Measurements from ENCODE around the gene NEURL1B.

The NEURL1B gene

GRCh38 chr5:172641359-172642050 is 442 bp downstream of the NEURL1B start:
- Histone ChIP-seq H3K27ac (no peak overlapping the region), H3K9ac (ENCODE audit: insufficient read length) (peak overlapping the region; percentile 38), H3K4me3 (peak overlapping the region; percentile 82), H3K9me3 (ENCODE audit: low read depth, low read length) (no peaks in the 10 kb centered on the region), H3K36me3 (ENCODE audit: insufficient read depth, low read length) (no peaks in the 10 kb centered on the region)
- TF ChIP-seq FOXP2 (optimal IDR thresholded peaks at IDR 0.05; ENCODE audit: control extremely low read depth, extremely low read length, insufficient read depth), result no peak
- TF ChIP-seq POLR2AphosphoS5 (IDR thresholded peaks at IDR 0.05; ENCODE audit: borderline replicate concordance, low read depth, low read length), result no peak
- TF ChIP-seq EZH2 (IDR thresholded peaks at IDR 0.05), result no peak
- no peak for DNase-seq (ENCODE audit: low read depth, low spot score)

GRCh38 chr5:172642051-172642409 is 967 bp downstream of the NEURL1B start:
- Histone ChIP-seq H3K36me3 (ENCODE audit: insufficient read depth, low read length) (no peaks in the 10 kb centered on the region), H3K9me3 (ENCODE audit: low read depth, low read length) (no peaks in the 10 kb centered on the region), H3K9ac (ENCODE audit: insufficient read length) (no peak overlapping the region), H3K4me3 (peak overlapping the region; percentile 82), H3K27ac (no peak overlapping the region)
- DNase-seq (ENCODE audit: low read depth, low spot score), result no peak
- TF ChIP-seq FOXP2 (optimal IDR thresholded peaks at IDR 0.05; ENCODE audit: control extremely low read depth, extremely low read length, insufficient read depth), result no peak
- no peak for TF ChIP-seq EZH2 (IDR thresholded peaks at IDR 0.05)
- TF ChIP-seq POLR2AphosphoS5 (IDR thresholded peaks at IDR 0.05; ENCODE audit: borderline replicate concordance, low read depth, low read length), result no peak

GRCh38 chr5:172642486-172642885 is 1.4 kb downstream of the NEURL1B start:
- H3K36me3 ChIP-seq (ENCODE audit: insufficient read depth, low read length), result no peaks in the 10 kb centered on the region
- TF ChIP-seq FOXP2 (optimal IDR thresholded peaks at IDR 0.05; ENCODE audit: control extremely low read depth, extremely low read length, insufficient read depth) (no peak), POLR2AphosphoS5 (IDR thresholded peaks at IDR 0.05; ENCODE audit: borderline replicate concordance, low read depth, low read length) (no peak), EZH2 (IDR thresholded peaks at IDR 0.05) (no peak)

GRCh38 chr5:172642926-172643871 is 2.1 kb downstream of the NEURL1B start:
- no peak overlapping the region for H3K9ac ChIP-seq (ENCODE audit: insufficient read length)
- no peaks in the 10 kb centered on the region for H3K9me3 ChIP-seq (ENCODE audit: low read depth, low read length)
- no peak for TF ChIP-seq EZH2 (IDR thresholded peaks at IDR 0.05)
- TF ChIP-seq FOXP2 (optimal IDR thresholded peaks at IDR 0.05; ENCODE audit: control extremely low read depth, extremely low read length, insufficient read depth), result no peak
- no peak for TF ChIP-seq POLR2AphosphoS5 (IDR thresholded peaks at IDR 0.05; ENCODE audit: borderline replicate concordance, low read depth, low read length)
- DNase-seq (ENCODE audit: low read depth, low spot score), result no peak
- H3K27ac ChIP-seq, result no peak overlapping the region
- no peak overlapping the region for H3K4me3 ChIP-seq
- no peaks in the 10 kb centered on the region for H3K36me3 ChIP-seq (ENCODE audit: insufficient read depth, low read length)

More at GRCh38 chr5:172642486-172642885, 1.4 kb downstream of the NEURL1B start:
- Histone ChIP-seq H3K4me3 (no peak overlapping the region), H3K27ac (no peak overlapping the region), H3K9me3 (ENCODE audit: low read depth, low read length) (no peaks in the 10 kb centered on the region), H3K9ac (ENCODE audit: insufficient read length) (no peak overlapping the region)
- no peak for DNase-seq (ENCODE audit: low read depth, low spot score)

DNA sequence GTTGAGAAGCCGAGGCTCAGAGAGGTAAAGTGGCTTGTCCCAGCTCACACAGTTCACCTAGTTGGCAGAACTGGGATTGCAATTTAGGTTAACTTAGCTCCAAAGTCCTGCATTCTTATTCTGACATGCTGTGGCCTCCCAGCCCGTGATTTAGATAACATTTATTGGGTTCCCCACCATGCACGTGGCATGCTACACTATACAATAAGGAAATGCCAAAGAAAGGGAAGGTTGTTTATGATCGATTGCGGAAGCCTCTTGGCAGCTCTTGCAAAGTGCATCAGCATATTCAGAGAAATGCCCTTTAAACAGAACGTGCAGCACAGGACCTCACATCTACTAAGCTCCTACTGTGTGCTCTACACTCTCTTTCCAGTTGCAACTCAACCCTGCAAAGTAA is 3.2 kb downstream of the NEURL1B start:
- DNase-seq (ENCODE audit: low read depth, low spot score), result no peak
- TF ChIP-seq POLR2AphosphoS5 (IDR thresholded peaks at IDR 0.05; ENCODE audit: borderline replicate concordance, low read depth, low read length) (no peak), EZH2 (IDR thresholded peaks at IDR 0.05) (no peak), FOXP2 (optimal IDR thresholded peaks at IDR 0.05; ENCODE audit: control extremely low read depth, extremely low read length, insufficient read depth) (no peak)
- Histone ChIP-seq H3K9ac (ENCODE audit: insufficient read length) (no peak overlapping the region), H3K4me3 (no peak overlapping the region), H3K36me3 (ENCODE audit: insufficient read depth, low read length) (no peaks in the 10 kb centered on the region), H3K9me3 (ENCODE audit: low read depth, low read length) (no peaks in the 10 kb centered on the region), H3K27ac (no peak overlapping the region)

DNA sequence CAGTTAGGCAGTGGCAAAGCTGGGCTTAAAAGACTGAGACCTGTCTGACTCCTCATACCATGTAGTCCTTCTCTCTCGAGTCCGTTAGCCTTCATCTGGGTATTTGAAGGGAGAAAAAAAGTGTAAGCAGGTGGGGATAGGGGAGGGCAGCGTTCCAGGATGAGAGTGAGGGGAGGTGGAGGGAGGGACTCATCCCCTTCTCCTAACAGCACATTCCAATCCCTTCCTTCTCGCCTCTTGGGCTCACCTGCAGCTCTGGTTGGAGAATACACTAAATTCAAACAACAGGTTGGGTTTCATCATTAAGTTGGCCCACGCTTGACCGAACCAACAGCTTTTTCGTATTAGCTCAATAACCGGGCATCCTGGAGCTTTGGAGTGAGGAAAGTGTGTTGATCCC is 3.6 kb downstream of the NEURL1B start:
- Histone ChIP-seq H3K27ac (no peak overlapping the region), H3K9ac (ENCODE audit: insufficient read length) (no peak overlapping the region), H3K4me3 (no peak overlapping the region), H3K36me3 (ENCODE audit: insufficient read depth, low read length) (no peaks in the 10 kb centered on the region), H3K9me3 (ENCODE audit: low read depth, low read length) (no peaks in the 10 kb centered on the region)
- DNase-seq (ENCODE audit: low read depth, low spot score), result no peak
- TF ChIP-seq EZH2 (IDR thresholded peaks at IDR 0.05) (no peak), FOXP2 (optimal IDR thresholded peaks at IDR 0.05; ENCODE audit: control extremely low read depth, extremely low read length, insufficient read depth) (no peak), POLR2AphosphoS5 (IDR thresholded peaks at IDR 0.05; ENCODE audit: borderline replicate concordance, low read depth, low read length) (no peak)

DNA sequence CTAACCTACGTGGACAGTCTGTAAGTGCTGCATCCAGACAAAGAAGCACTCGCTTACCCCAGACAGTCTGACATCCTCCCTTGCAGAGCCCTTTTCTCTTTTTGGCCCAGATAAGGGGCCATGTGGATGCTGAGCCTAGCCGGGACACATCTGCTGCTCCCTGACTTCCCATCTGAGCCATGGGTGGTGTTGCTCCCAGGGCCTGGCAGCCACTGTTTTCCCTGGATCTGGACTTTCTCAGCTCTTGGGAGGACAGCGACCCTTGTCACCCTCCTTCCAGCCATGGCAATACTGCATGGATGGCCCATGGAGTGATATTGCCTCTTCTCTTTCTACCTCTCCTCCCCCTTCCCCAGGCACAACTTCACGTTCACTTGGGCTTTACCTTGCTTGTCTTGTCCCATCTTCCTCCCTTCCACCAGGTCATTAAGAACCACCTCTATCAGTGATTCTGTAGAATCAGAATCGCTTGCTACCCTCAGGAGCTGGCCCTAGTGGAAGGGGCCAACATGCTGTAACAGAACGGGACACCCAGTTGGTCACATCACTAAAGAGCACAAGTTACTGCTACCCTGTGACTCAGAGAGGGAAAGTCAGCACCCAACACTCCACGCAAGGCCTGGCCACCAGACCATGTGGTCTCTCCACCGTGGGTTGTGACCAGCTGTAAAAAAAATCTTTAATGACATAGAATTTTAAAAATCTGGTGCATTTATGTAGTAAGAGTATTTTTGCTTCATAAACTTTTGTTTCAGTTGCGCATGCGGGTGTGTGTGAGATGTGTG is 4.4 kb downstream of the NEURL1B start:
- Histone ChIP-seq H3K4me3 (no peak overlapping the region), H3K27ac (no peak overlapping the region), H3K36me3 (ENCODE audit: insufficient read depth, low read length) (no peaks in the 10 kb centered on the region), H3K9ac (ENCODE audit: insufficient read length) (no peak overlapping the region), H3K9me3 (ENCODE audit: low read depth, low read length) (no peaks in the 10 kb centered on the region)
- no peak for DNase-seq (ENCODE audit: low read depth, low spot score)
- TF ChIP-seq EZH2 (IDR thresholded peaks at IDR 0.05) (no peak), POLR2AphosphoS5 (IDR thresholded peaks at IDR 0.05; ENCODE audit: borderline replicate concordance, low read depth, low read length) (no peak), FOXP2 (optimal IDR thresholded peaks at IDR 0.05; ENCODE audit: control extremely low read depth, extremely low read length, insufficient read depth) (no peak)

Measured in SK-N-MC (cell line).